Neuronal stem cell (in vitro differentiated cells): ENCODE measurements around the gene CDH12.

Source experiments
- DNase-seq: peaks from one replicate; pipeline ENCODE4 v3.0.0-alpha.2; 2013; ENCODE audit warnings: low spot score
- H2AFZ ChIP-seq: one replicate; pipeline ENCODE4 v1.6.1; 2013; ENCODE audit warnings: mild to moderate bottlenecking, low read length, inconsistent platforms
- H2AK5ac ChIP-seq: 2 replicates; pipeline ENCODE4 v1.6.1; 2013; ENCODE audit warnings: low read depth, mild to moderate bottlenecking, inconsistent platforms, low read length, moderate library complexity, mixed read lengths
- H2BK120ac ChIP-seq: 2 replicates; pipeline ENCODE4 v1.6.1; 2013; ENCODE audit warnings: low read depth, mild to moderate bottlenecking, inconsistent platforms, low read length, moderate library complexity, mixed read lengths
- H2BK12ac ChIP-seq: one replicate; pipeline ENCODE4 v1.6.1; 2013; ENCODE audit warnings: low read length, inconsistent platforms
- H2BK15ac ChIP-seq: 2 replicates; pipeline ENCODE4 v1.6.1; 2013; ENCODE audit warnings: mild to moderate bottlenecking, low read length, inconsistent platforms, mixed read lengths
- H2BK5ac ChIP-seq: one replicate; pipeline ENCODE4 v1.6.1; 2013; ENCODE audit warnings: inconsistent platforms, mild to moderate bottlenecking, low read length, moderate library complexity
- H3K14ac ChIP-seq: one replicate; pipeline ENCODE4 v1.6.1; 2013; ENCODE audit warnings: low read length, inconsistent platforms
- H3K18ac ChIP-seq: 2 replicates; pipeline ENCODE4 v1.6.1; 2013; ENCODE audit warnings: low read length, inconsistent platforms
- H3K23ac ChIP-seq: 2 replicates; pipeline ENCODE4 v1.6.1; 2013; ENCODE audit warnings: low read depth, mild to moderate bottlenecking, mixed read lengths, low read length, inconsistent platforms; ENCODE audit not compliant: poor library complexity
- H3K27ac ChIP-seq: replicated peaks from 3 replicates; pipeline ENCODE4 v1.5.1; 2013; ENCODE audit warnings: low read length, inconsistent platforms
- H3K27me3 ChIP-seq, 3 experiments: 2 replicates each; pipeline ENCODE4 v1.6.1; 2013; ENCODE audit warnings: low read length in 3 of 3, mild to moderate bottlenecking in 2 of 3, inconsistent platforms in 1 of 3, low read depth in 1 of 3, mixed read lengths in 1 of 3, moderate library complexity in 1 of 3; ENCODE audit not compliant: control insufficient read depth in 3 of 3, insufficient read depth in 3 of 3
- H3K36me3 ChIP-seq, 2 donors: replicated peaks in 1 of 2; 2 replicates each; pipeline ENCODE4 v1.6.1; 2013; ENCODE audit warnings: low read length in 2 of 2; ENCODE audit not compliant: control insufficient read depth in 2 of 2, insufficient read depth in 2 of 2
- H3K4ac ChIP-seq: 2 replicates; pipeline ENCODE4 v1.6.1; 2013; ENCODE audit warnings: inconsistent platforms, mild to moderate bottlenecking, low read length, moderate library complexity
- H3K4me1 ChIP-seq, 2 donors: 1 replicate in 1 of 2; 2 replicates in 1 of 2; pipeline ENCODE4 v1.6.1; 2013; ENCODE audit warnings: low read length in 2 of 2, low read depth in 1 of 2; ENCODE audit not compliant: control insufficient read depth in 2 of 2, insufficient read depth in 1 of 2
- H3K4me2 ChIP-seq: one replicate; pipeline ENCODE4 v1.6.1; 2013; ENCODE audit warnings: mild to moderate bottlenecking, low read length, inconsistent platforms; ENCODE audit not compliant: insufficient read depth, poor library complexity, severe bottlenecking
- H3K4me3 ChIP-seq, 2 donors: 2 replicates each; pipeline ENCODE4 v1.5.1; 2013; ENCODE audit warnings: low read length in 2 of 2, mild to moderate bottlenecking in 2 of 2, inconsistent platforms in 1 of 2, moderate library complexity in 1 of 2
- H3K79me1 ChIP-seq: one replicate; pipeline ENCODE4 v1.6.1; 2013; ENCODE audit warnings: low read depth, mild to moderate bottlenecking, inconsistent platforms, low read length, moderate library complexity
- H3K9ac ChIP-seq: one replicate; pipeline ENCODE4 v1.6.1; 2013; ENCODE audit warnings: mild to moderate bottlenecking, low read depth, low read length, inconsistent platforms; ENCODE audit not compliant: poor library complexity
- H3K9me3 ChIP-seq, 2 donors: replicated peaks in 1 of 2; 2 replicates each; pipeline versions ENCODE3 to v1.6.1; 2013; ENCODE audit warnings: low read length in 2 of 2, mild to moderate bottlenecking in 2 of 2, inconsistent platforms in 1 of 2, low read depth in 1 of 2, mixed read lengths in 1 of 2, moderate library complexity in 1 of 2; ENCODE audit not compliant: control insufficient read depth in 2 of 2, insufficient read depth in 1 of 2
- H4K8ac ChIP-seq: one replicate; pipeline ENCODE4 v1.6.1; 2013; ENCODE audit warnings: low read depth, mild to moderate bottlenecking, inconsistent platforms, low read length, moderate library complexity
- H4K91ac ChIP-seq: one replicate; pipeline ENCODE4 v1.6.1; 2013; ENCODE audit warnings: low read length, low read depth, mild to moderate bottlenecking, inconsistent platforms; ENCODE audit not compliant: poor library complexity
- WGBS, 2 donors: extraction: QIAGEN DNeasy Blood & Tissue Kit; methylation state at CpG; one replicate each; pipeline ENCODE4 v1.1.7; 2013; ENCODE audit warnings: missing lambda C conversion rate in 2 of 2, mixed read lengths in 1 of 2; ENCODE audit not compliant: insufficient read length in 2 of 2, insufficient replicate concordance in 1 of 2; ENCODE audit errors: extremely low coverage in 2 of 2; 5-methylcytosine and 5-hydroxymethylcytosine counted together

Gene CDH12

DNA sequence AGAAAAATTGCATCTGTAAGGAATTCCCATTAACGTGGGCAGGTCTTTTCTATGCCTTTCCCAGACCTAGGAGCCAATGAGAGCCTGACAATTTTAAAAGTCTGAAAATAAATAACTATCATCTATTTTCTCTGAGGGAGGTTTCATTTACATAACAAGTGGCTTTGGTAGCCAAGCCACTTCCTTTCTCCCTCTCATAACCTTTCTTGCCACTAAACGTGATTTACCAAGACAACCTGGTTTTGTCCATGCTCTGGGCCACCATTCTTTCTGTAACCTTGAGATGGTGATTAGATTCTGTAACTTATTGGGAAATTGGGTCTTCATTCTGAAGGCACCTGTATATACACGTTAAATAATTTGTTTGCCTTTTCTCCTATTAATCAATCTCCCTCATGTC, 1046.9 kb downstream of the CDH12 start:
- no peaks in the 10 kb centered on the region for H3K36me3 ChIP-seq
- no peaks in the 10 kb centered on the region for H3K79me1 ChIP-seq
- H2AFZ ChIP-seq, result no peak overlapping the region
- no peak overlapping the region for H3K4me3 ChIP-seq
- no peak overlapping the region for H4K91ac ChIP-seq
- H3K27me3 ChIP-seq, result no peaks in the 10 kb centered on the region
- H3K23ac ChIP-seq, result no peak overlapping the region
- H2BK12ac ChIP-seq, result no peak overlapping the region
- H2BK15ac ChIP-seq, result no peak overlapping the region
- no peak overlapping the region for H2BK5ac ChIP-seq
- no peak for DNase-seq
- H3K9me3 ChIP-seq, result no peaks in the 10 kb centered on the region
- H3K9ac ChIP-seq, result no peak overlapping the region
- H2AK5ac ChIP-seq, result no peak overlapping the region
- H3K4me1 ChIP-seq, result no peaks in the 10 kb centered on the region
- H3K27ac ChIP-seq, result no peak overlapping the region
- H4K8ac ChIP-seq, result no peak overlapping the region
- H3K14ac ChIP-seq, result no peak overlapping the region
- H3K18ac ChIP-seq, result no peak overlapping the region
- no CpG with 5 or more reads among the region's 3 CpGs for WGBS, 2 donors
- no peak overlapping the region for H3K4me2 ChIP-seq
- no peak overlapping the region for H2BK120ac ChIP-seq
- H3K4ac ChIP-seq, result no peak overlapping the region

DNA sequence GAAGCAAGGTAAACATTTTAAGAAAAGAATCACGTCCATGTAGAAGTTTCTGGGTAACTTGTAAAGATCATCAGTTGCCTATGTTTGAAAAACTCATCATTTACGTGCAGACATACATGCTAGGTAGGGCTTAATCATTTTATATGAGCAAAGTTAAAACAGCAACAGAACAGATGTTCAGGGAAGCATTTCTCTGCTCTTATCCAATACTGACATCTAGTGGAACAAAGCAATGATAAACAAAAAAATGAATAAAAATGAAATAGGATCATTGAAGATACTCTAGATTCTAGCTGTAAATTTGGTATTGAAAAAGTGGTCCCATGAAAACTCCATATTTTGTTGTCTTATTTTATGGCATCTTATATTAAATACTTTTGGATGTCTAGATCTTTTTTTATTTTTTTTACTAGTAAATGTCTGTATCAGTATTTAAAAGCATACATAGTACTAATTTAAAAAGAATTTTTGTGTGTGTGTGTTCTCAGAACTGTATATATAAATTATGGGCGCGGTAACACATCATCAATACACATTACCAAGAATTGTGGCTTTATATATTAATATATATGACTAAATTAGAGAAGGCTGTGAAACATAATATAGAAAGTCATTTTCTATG, 1050.2 kb downstream of the CDH12 start:
- no peak overlapping the region for H2AFZ ChIP-seq
- H3K9ac ChIP-seq, result no peak overlapping the region
- no peak overlapping the region for H2BK120ac ChIP-seq
- no peaks in the 10 kb centered on the region for H3K36me3 ChIP-seq
- H3K79me1 ChIP-seq, result no peaks in the 10 kb centered on the region
- no peak overlapping the region for H2BK12ac ChIP-seq
- H2BK5ac ChIP-seq, result no peak overlapping the region
- DNase-seq, result peak; percentile 9
- H3K4me2 ChIP-seq, result no peak overlapping the region
- H2AK5ac ChIP-seq, result no peak overlapping the region
- H3K27ac ChIP-seq, result no peak overlapping the region
- H3K27me3 ChIP-seq, result no peaks in the 10 kb centered on the region
- H3K4ac ChIP-seq, result no peak overlapping the region
- WGBS, 2 donors, result no CpG with 5 or more reads among the region's 4 CpGs
- no peak overlapping the region for H3K18ac ChIP-seq
- no peak overlapping the region for H3K4me3 ChIP-seq
- H3K9me3 ChIP-seq, result no peaks in the 10 kb centered on the region
- no peak overlapping the region for H2BK15ac ChIP-seq
- no peaks in the 10 kb centered on the region for H3K4me1 ChIP-seq
- no peak overlapping the region for H4K91ac ChIP-seq
- no peak overlapping the region for H4K8ac ChIP-seq
- no peak overlapping the region for H3K23ac ChIP-seq
- H3K14ac ChIP-seq, result no peak overlapping the region

DNA sequence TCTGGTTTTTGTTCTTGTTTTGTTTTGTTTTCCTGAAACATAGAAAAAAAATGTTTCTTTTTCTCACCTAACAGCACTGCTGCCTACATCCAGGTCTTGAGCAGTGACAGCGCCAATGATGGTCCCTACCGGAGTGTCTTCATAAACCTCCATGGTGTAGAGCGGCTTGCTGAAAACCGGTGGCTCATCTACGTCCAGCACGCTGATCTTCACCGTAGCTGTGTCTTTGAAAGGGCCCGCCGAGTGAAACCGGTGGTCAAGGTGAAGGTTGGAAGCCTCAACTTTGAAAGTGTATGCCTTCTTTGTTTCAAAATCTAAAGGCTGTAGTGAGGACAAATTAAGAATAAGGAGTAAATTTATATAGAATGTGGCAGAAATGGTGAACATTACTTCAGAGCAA, 1051.0 kb downstream of the CDH12 start:
- Histone ChIP-seq H2BK15ac (no peak overlapping the region), H3K9me3 (no peaks in the 10 kb centered on the region), H3K4ac (no peak overlapping the region), H3K36me3 (no peaks in the 10 kb centered on the region), H2AK5ac (no peak overlapping the region), H3K4me2 (no peak overlapping the region), H2BK120ac (no peak overlapping the region), H3K14ac (no peak overlapping the region), H3K23ac (no peak overlapping the region), H3K4me3 (no peak overlapping the region), H4K8ac (no peak overlapping the region), H4K91ac (no peak overlapping the region), H3K9ac (no peak overlapping the region), H2AFZ (no peak overlapping the region), H2BK12ac (no peak overlapping the region), H3K27ac (no peak overlapping the region), H2BK5ac (no peak overlapping the region), H3K27me3 (no peaks in the 10 kb centered on the region), H3K4me1 (no peaks in the 10 kb centered on the region), H3K79me1 (no peaks in the 10 kb centered on the region), H3K18ac (no peak overlapping the region)
- WGBS, 2 donors, result no CpG with 5 or more reads among the region's 10 CpGs
- DNase-seq, result no peak

DNA sequence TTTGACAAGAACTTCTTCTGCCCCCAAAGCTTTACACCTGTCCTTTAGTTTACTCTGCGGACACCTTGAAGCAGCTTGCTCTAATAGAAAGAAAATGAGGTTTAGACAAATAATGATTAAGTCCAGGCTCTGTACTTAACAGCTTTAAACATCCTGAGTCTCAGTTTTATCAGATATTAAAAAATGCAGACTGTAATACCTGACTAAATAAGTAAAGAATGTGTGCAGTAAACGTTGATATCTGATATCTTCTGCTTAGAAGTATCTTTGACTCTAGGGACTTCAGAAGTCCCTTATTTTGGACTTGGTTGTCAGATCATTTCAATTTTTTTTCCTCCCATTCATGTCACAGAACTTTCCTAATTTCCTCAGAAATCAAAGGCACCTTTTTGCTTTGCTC, 1060.4 kb downstream of the CDH12 start:
- no peak overlapping the region for H3K23ac ChIP-seq
- no peak overlapping the region for H3K27ac ChIP-seq
- no peaks in the 10 kb centered on the region for H3K36me3 ChIP-seq
- no peak overlapping the region for H3K4me3 ChIP-seq
- no peak overlapping the region for H3K4me2 ChIP-seq
- H3K9me3 ChIP-seq, result peaks cover 0 to 1% of the 10 kb centered on the region in 2 donors
- H3K14ac ChIP-seq, result no peak overlapping the region
- H2AK5ac ChIP-seq, result no peak overlapping the region
- no peak overlapping the region for H2BK5ac ChIP-seq
- no peak overlapping the region for H4K8ac ChIP-seq
- no peaks in the 10 kb centered on the region for H3K79me1 ChIP-seq
- no peak overlapping the region for H2BK12ac ChIP-seq
- no peak overlapping the region for H2BK120ac ChIP-seq
- DNase-seq, result no peak
- WGBS, 2 donors, result no CpG with 5 or more reads among the region's 2 CpGs
- no peak overlapping the region for H3K18ac ChIP-seq
- H3K4me1 ChIP-seq, result no peaks in the 10 kb centered on the region
- no peak overlapping the region for H2BK15ac ChIP-seq
- no peak overlapping the region for H3K9ac ChIP-seq
- no peaks in the 10 kb centered on the region for H3K27me3 ChIP-seq
- no peak overlapping the region for H3K4ac ChIP-seq
- H2AFZ ChIP-seq, result no peak overlapping the region
- H4K91ac ChIP-seq, result no peak overlapping the region
